Endodermal cell (in vitro differentiated cells): ENCODE data around the gene ZNF621. TPM values are rescaled to one million over a fixed set of nuclear protein-coding genes. Genes with fewer than 3 reads are reported as not detected.
A peak's percentile ranks its signal among the peaks of the same experiment; 100 is the strongest.
"Not testable (repeated sequence)": the region's sequence is repeated elsewhere in the genome, so short reads cannot be mapped to it uniquely, and the experiment has no call there.

ENCODE experiments used
- DNase-seq: peaks from one replicate; pipeline ENCODE4 v3.0.0-alpha.2; 2017
- H3K27ac ChIP-seq: 2 replicates; pipeline ENCODE4 v1.5.1; 2013; ENCODE audit warnings: mild to moderate bottlenecking, low read depth, low read length, moderate library complexity
- H3K27me3 ChIP-seq: 2 replicates; pipeline ENCODE4 v1.6.1; 2013; ENCODE audit warnings: mild to moderate bottlenecking, low read length, moderate library complexity; ENCODE audit not compliant: insufficient read depth, control insufficient read depth, poor library complexity, severe bottlenecking
- H3K36me3 ChIP-seq: 2 replicates; pipeline ENCODE4 v1.7.0; 2013; ENCODE audit warnings: mild to moderate bottlenecking, low read length, moderate library complexity; ENCODE audit not compliant: control insufficient read depth, insufficient read depth
- H3K4me1 ChIP-seq: one replicate; pipeline ENCODE4 v1.7.0; 2013; ENCODE audit warnings: low read length; ENCODE audit not compliant: control insufficient read depth, insufficient read depth
- H3K4me3 ChIP-seq: 2 replicates; pipeline ENCODE4 v1.5.1; 2013; ENCODE audit warnings: mild to moderate bottlenecking, low read length, moderate library complexity
- H3K9ac ChIP-seq: 2 replicates; pipeline ENCODE4 v1.6.1; 2013; ENCODE audit warnings: mild to moderate bottlenecking, low read length, moderate library complexity; ENCODE audit not compliant: poor library complexity, severe bottlenecking; ENCODE audit errors: extremely low read depth
- H3K9me3 ChIP-seq: 2 replicates; pipeline ENCODE4 v1.6.1; 2013; ENCODE audit warnings: mild to moderate bottlenecking, low read length, moderate library complexity; ENCODE audit not compliant: control insufficient read depth
- H3K27ac Mint-ChIP-seq: 2 replicates; pipeline ENCODE4 v1.8.0; 2020; ENCODE audit warnings: mixed read lengths
- H3K27me3 Mint-ChIP-seq: 2 replicates; pipeline ENCODE4 v1.8.0; 2021; ENCODE audit warnings: mild to moderate bottlenecking, mixed read lengths; ENCODE audit not compliant: insufficient read depth
- H3K36me3 Mint-ChIP-seq: 2 replicates; pipeline ENCODE4 v1.8.0; 2020; ENCODE audit warnings: low read depth, mixed read lengths
- H3K4me1 Mint-ChIP-seq: 2 replicates; pipeline ENCODE4 v1.8.0; 2020; ENCODE audit warnings: mixed read lengths
- H3K4me3 Mint-ChIP-seq: 2 replicates; pipeline ENCODE4 v1.8.0; 2020; ENCODE audit warnings: mild to moderate bottlenecking, moderate library complexity, mixed read lengths
- H3K9me3 Mint-ChIP-seq: 2 replicates; pipeline ENCODE4 v1.8.0; 2020; ENCODE audit warnings: mild to moderate bottlenecking, mixed read lengths
- CTCF ChIP-seq: fragments of 200-600 bp; sonication (generic); conservative IDR thresholded peaks from 2 replicates; pipeline ENCODE4 v1.5.0; 2021; ENCODE audit warnings: antibody characterized with exemption, mild to moderate bottlenecking
- WGBS, 2 experiments: methylation state at CpG; one replicate each; pipeline versions ENCODE4 v1.1.5 to v1.1.7; 2013; ENCODE audit warnings: missing lambda C conversion rate in 2 of 2, mixed read lengths in 1 of 2; ENCODE audit not compliant: insufficient coverage in 1 of 2, insufficient read length in 1 of 2; 5-methylcytosine and 5-hydroxymethylcytosine counted together
- total RNA-seq, 2 donors: library from RNA; stranded (reverse); fragmentation: NEBNext Ultra II Directional in 1 of 2; extraction: Animal tissue kit (Norgen Biotek cat#: 25700) in 1 of 2; gene quantifications; 2 replicates in 1 of 2; 3 replicates in 1 of 2; pipeline ENCODE4 v1.2.1, GENCODE V29; 2021

ZNF621 gene
- total RNA-seq, 2 donors from 2014 or later = 21.3 to 32.1 TPM

DNA sequence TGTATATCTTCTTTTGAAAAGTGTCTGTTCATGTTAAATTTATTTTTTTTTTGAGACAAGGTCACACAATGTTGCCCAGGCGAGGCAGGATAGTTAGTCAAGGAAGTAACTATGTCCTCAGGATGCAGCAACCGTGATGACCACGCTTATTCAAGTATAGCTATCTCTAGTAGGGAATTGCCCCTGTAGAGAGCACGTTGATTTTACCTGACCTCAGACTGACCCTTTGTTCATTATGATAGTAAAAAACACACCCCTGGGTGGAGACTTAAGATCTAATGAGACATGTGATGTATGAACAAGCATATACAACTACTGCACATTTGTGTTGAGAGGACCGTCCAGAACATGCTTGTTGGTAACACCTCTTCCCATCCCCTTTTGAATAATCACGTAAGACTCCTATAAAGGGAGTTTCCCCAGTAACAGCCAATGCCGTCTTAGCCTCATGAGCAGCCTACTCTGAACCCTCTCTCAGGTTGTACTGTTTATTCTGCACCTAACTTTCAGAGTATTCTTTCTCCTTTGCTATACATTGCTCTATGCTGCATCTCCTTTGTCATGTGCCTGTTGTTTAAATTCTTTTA, 32.9 kb downstream of the ZNF621 start:
- Mint-ChIP-seq H3K4me1 (no peaks in the 10 kb centered on the region), H3K4me3 (no peak overlapping the region), H3K27me3 (peaks cover 3% of the 10 kb centered on the region), H3K36me3 (peaks cover 16% of the 10 kb centered on the region), H3K27ac (no peak overlapping the region), H3K9me3 (peaks cover 59% of the 10 kb centered on the region)
- H3K9ac ChIP-seq = no peak overlapping the region
- WGBS, 2 experiments = 90 to 92% methylated on average over 6 to 7 of the region's 7 CpGs
- TF ChIP-seq CTCF = no peak
- H3K4me3 ChIP-seq = no peak overlapping the region
- DNase-seq = no peak
- H3K9me3 ChIP-seq = peaks cover 13% of the 10 kb centered on the region
- no peaks in the 10 kb centered on the region for H3K4me1 ChIP-seq
- no peaks in the 10 kb centered on the region for H3K36me3 ChIP-seq
- H3K27me3 ChIP-seq = no peaks in the 10 kb centered on the region
- H3K27ac ChIP-seq = no peak overlapping the region

DNA sequence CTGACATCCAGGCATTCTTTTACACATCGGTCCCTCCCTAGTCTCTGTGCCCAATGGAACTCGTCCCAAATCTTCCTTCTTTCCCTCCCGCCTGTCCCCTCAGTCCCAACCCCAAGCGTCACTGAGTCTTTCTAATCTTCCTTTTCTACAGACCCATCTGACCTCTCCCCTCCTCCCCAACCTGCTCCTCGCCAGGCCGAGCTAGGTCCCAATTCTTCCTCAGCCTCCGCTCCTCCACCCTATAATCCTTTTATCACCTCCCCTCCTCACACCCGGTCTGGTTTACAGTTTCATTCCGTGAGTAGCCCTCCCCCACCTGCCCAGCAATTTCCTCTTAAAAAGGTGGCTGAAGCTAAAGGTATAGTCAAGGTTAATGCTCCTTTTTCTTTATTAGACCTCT, 37.7 kb downstream of the ZNF621 start:
- WGBS, 2 experiments = 84% methylated on average over 9 of the region's 9 CpGs; no CpG with 5 or more reads in 1 of the 2 experiments
- H3K4me3 Mint-ChIP-seq, H3K27ac ChIP-seq, H3K27me3 ChIP-seq, H3K36me3 ChIP-seq, H3K4me3 ChIP-seq, DNase-seq, H3K27me3 Mint-ChIP-seq, H3K27ac Mint-ChIP-seq, H3K4me1 ChIP-seq, H3K9ac ChIP-seq: not testable (repeated sequence)
- H3K9me3 ChIP-seq = peaks cover 13% of the 10 kb centered on the region
- Mint-ChIP-seq H3K4me1 (peaks cover 23% of the 10 kb centered on the region), H3K36me3 (peaks cover 18% of the 10 kb centered on the region), H3K9me3 (peaks cover 76% of the 10 kb centered on the region)

GRCh38 chr3:40565629-40566028, 40.9 kb downstream of the ZNF621 start:
- not testable (repeated sequence) for DNase-seq, H3K27me3 Mint-ChIP-seq, H3K27ac ChIP-seq, H3K9ac ChIP-seq, H3K4me3 ChIP-seq, H3K4me3 Mint-ChIP-seq, H3K36me3 ChIP-seq, H3K27me3 ChIP-seq, H3K4me1 ChIP-seq
- H3K9me3 ChIP-seq = peaks cover 33% of the 10 kb centered on the region
- Mint-ChIP-seq H3K9me3 (peaks cover 69% of the 10 kb centered on the region), H3K4me1 (peaks cover 23% of the 10 kb centered on the region), H3K36me3 (peaks cover 20% of the 10 kb centered on the region), H3K27ac (peak overlapping the region; percentile 24)
- 87 to 91% methylated on average over 3 to 5 of the region's 5 CpGs for WGBS, 2 experiments

DNA sequence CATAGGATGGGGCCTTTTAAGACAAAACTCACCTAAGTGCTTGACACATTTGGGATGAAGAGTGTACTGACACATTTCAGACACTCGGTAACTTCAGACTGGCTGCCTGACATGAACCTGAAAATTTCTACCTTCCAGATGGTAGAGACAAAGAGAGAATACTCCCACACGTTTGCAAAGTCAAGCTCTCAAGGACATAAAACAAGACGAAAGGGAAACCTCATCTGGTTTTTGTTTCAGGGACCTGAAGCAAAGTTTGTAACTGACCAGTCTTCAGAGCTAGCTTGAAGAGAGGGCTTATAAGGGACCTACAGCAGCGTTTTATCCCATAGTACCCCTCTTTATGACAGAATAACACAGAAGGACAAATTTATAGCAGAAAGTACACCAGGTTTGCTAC, 41.9 kb downstream of the ZNF621 start:
- H3K9me3 Mint-ChIP-seq = peaks cover 59% of the 10 kb centered on the region
- DNase-seq = no peak
- H3K27ac Mint-ChIP-seq = peak overlapping the region; percentile 41
- H3K36me3 Mint-ChIP-seq = peaks cover 12% of the 10 kb centered on the region
- Histone ChIP-seq H3K36me3 (no peaks in the 10 kb centered on the region), H3K27me3 (no peaks in the 10 kb centered on the region), H3K9me3 (peaks cover 28% of the 10 kb centered on the region), H3K4me3 (no peak overlapping the region), H3K27ac (no peak overlapping the region), H3K9ac (no peak overlapping the region), H3K4me1 (no peaks in the 10 kb centered on the region)
- WGBS, 2 experiments = 78 to 84% methylated on average over 2 to 4 of the region's 4 CpGs
- no peak for TF ChIP-seq CTCF
- H3K4me3 Mint-ChIP-seq = no peak overlapping the region
- H3K4me1 Mint-ChIP-seq = peaks cover 23% of the 10 kb centered on the region
- peaks cover 3% of the 10 kb centered on the region for H3K27me3 Mint-ChIP-seq
